GM18909 (cell line): ENCODE measurements around the gene TAAR1.
"Not testable (repeated sequence)": the region's sequence is repeated elsewhere in the genome, so short reads cannot be mapped to it uniquely, and the experiment has no call there.

Source experiments
- ATAC-seq: cut with Tn5 transposase; IDR thresholded peaks from one replicate; pipeline ENCODE4 v1.9.1; 2021; ENCODE audit warnings: mild to moderate bottlenecking; ENCODE audit not compliant: unreplicated experiment, poor library complexity

Gene TAAR1

GRCh38 chr6:132664309-132665034 lies 5.5 kb upstream of the TAAR1 start:
- ATAC-seq = no peak

GRCh38 chr6:132663661-132664060 lies 4.7 kb upstream of the TAAR1 start:
- no peak for ATAC-seq

GRCh38 chr6:132661906-132662305 lies 2.9 kb upstream of the TAAR1 start:
- ATAC-seq = no peak

GRCh38 chr6:132651062-132651461 lies 7.9 kb downstream of the TAAR1 start:
- ATAC-seq = peak; percentile 45

- no peak for ATAC-seq
Measured at GRCh38 chr6:132650429-132650828, 8.6 kb downstream of the TAAR1 start.

- ATAC-seq = no peak
Measured at GRCh38 chr6:132648828-132649227, 10.2 kb downstream of the TAAR1 start.

- peak; percentile 83 for ATAC-seq
Measured at GRCh38 chr6:132648356-132648755, 10.6 kb downstream of the TAAR1 start.

GRCh38 chr6:132643547-132643946 lies 15.4 kb downstream of the TAAR1 start:
- peak; percentile 66 for ATAC-seq

GRCh38 chr6:132637135-132637534 lies 21.8 kb downstream of the TAAR1 start:
- ATAC-seq = not testable (repeated sequence)

- ATAC-seq = not testable (repeated sequence)
Measured at GRCh38 chr6:132635906-132636305, 23.1 kb downstream of the TAAR1 start.

GRCh38 chr6:132635288-132635687 lies 23.7 kb downstream of the TAAR1 start:
- not testable (repeated sequence) for ATAC-seq

GRCh38 chr6:132634796-132635195 lies 24.2 kb downstream of the TAAR1 start:
- ATAC-seq = no peak

- ATAC-seq = no peak
Measured at GRCh38 chr6:132633362-132633761, 25.6 kb downstream of the TAAR1 start.

- no peak for ATAC-seq
Measured at GRCh38 chr6:132624175-132624574, 34.8 kb downstream of the TAAR1 start, which contains the start of gene TAAR2. TSS of gene TAAR2 (minus strand) at chr6:132624275. CDS start at chr6:132624275, 0 bp downstream.

- no peak for ATAC-seq
Measured at GRCh38 chr6:132623106-132623845, 35.7 kb downstream of the TAAR1 start.

GRCh38 chr6:132616677-132617076 lies 42.3 kb downstream of the TAAR1 start:
- ATAC-seq = no peak

GRCh38 chr6:132614554-132614953 lies 44.4 kb downstream of the TAAR1 start:
- ATAC-seq = peak; percentile 57

GRCh38 chr6:132612449-132613108 lies 46.4 kb downstream of the TAAR1 start:
- ATAC-seq = peak; percentile 55

GRCh38 chr6:132611616-132612015 lies 47.4 kb downstream of the TAAR1 start:
- no peak for ATAC-seq

GRCh38 chr6:132607544-132608233 lies 51.3 kb downstream of the TAAR1 start:
- peak; percentile 85 for ATAC-seq
